ENCODE measurements around the gene ERMN. TPM values are rescaled to one million over a fixed set of nuclear protein-coding genes. Genes with fewer than 3 reads are reported as not detected.
"Not testable (repeated sequence)": the region's sequence is repeated elsewhere in the genome, so short reads cannot be mapped to it uniquely, and the experiment has no call there.

ERMN gene, protein sequence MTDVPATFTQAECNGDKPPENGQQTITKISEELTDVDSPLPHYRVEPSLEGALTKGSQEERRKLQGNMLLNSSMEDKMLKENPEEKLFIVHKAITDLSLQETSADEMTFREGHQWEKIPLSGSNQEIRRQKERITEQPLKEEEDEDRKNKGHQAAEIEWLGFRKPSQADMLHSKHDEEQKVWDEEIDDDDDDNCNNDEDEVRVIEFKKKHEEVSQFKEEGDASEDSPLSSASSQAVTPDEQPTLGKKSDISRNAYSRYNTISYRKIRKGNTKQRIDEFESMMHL
- not detected in 2 replicates for total RNA-seq (2014; rRNA removed; shearing (Covaris generic); ENCODE audit: low replicate concordance)

DNA sequence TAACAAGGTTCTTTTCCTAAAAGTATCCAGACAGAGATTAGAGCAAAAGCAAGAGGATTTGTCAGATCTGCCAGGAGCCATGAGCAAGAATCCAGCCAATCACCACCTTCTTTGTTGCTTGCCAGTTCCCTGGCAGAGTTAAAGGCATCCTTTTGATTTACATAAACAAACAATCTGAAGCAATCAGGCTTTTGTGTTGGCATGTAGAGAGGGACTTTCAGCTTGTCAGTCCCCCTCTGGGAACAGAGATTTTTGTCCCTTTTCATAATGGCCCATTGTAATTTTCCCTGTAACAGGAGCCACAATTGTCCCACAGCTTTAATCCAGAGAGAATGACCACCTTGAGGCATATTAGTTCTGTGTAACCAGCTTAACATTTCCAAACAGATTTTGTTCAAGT, at the start of gene ERMN:
Gene ERMN (minus strand): TSS at position 39 of the 400 bp plus-strand sequence. CDS start 182 bp downstream, outside the sequence.
- no peak for DNase-seq
- no peaks in the 10 kb centered on the region for H3K9me3 ChIP-seq

GRCh38 chr2:157375384-157375783, 49.8 kb upstream of the ERMN start:
- Histone ChIP-seq H3K9me3 (no peaks in the 10 kb centered on the region), H3K4me3 (no peak overlapping the region), H3K36me3 (no peaks in the 10 kb centered on the region), H3K27me3 (no peaks in the 10 kb centered on the region)
- no peak for DNase-seq

More for the DNA sequence above, at the start of gene ERMN:
- Histone ChIP-seq H3K4me3 (no peak within 1 kb of the TSS), H3K27me3 (no peaks in the 10 kb centered on the region), H3K36me3 (no peaks in the 10 kb centered on the region)

- H3K9me3 ChIP-seq, DNase-seq, H3K36me3 ChIP-seq, H3K4me3 ChIP-seq, H3K27me3 ChIP-seq: not testable (repeated sequence)
Measured at GRCh38 chr2:157368508-157368907, 42.9 kb upstream of the ERMN start.

GRCh38 chr2:157367704-157368103, 42.1 kb upstream of the ERMN start:
- no peak for DNase-seq
- Histone ChIP-seq H3K4me3 (no peak overlapping the region), H3K36me3 (no peaks in the 10 kb centered on the region), H3K9me3 (no peaks in the 10 kb centered on the region), H3K27me3 (no peaks in the 10 kb centered on the region)

GRCh38 chr2:157364257-157364974, 38.8 kb upstream of the ERMN start:
- 0 out of 2 replicates have a peak, but pooled peaks cover 2% of the 10 kb centered on the region for H3K9me3 ChIP-seq
- no peak for DNase-seq

DNA sequence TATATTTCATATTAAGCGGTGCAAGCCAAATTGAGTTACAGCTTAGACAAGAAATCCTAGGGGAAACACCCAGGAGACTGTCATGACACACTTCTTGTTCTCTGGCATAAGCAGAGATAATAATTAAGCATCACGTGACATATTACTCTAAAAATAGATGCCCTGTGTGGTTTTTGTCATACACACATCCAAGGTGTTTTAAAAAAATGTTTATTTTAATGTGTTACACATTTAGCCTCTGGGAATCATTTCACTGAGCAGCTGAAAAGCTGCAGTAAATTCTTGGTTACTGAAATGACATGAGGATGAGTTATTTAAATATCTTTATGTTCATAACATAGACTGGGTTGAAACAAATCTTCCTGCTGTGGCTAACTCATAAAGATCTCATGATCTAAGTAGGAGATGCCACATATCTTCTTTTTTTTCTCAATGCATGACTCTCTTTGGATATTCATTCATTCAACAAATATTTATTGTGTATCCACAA, 38.0 kb upstream of the ERMN start:
- 0 out of 2 replicates have a peak, but pooled peaks cover 2% of the 10 kb centered on the region for H3K9me3 ChIP-seq
- no peaks in the 10 kb centered on the region for H3K27me3 ChIP-seq
- no peak overlapping the region for H3K4me3 ChIP-seq
- DNase-seq: no peak
- no peaks in the 10 kb centered on the region for H3K36me3 ChIP-seq

More at GRCh38 chr2:157364257-157364974, 38.8 kb upstream of the ERMN start:
- Histone ChIP-seq H3K4me3 (no peak overlapping the region), H3K36me3 (no peaks in the 10 kb centered on the region), H3K27me3 (no peaks in the 10 kb centered on the region)

DNA sequence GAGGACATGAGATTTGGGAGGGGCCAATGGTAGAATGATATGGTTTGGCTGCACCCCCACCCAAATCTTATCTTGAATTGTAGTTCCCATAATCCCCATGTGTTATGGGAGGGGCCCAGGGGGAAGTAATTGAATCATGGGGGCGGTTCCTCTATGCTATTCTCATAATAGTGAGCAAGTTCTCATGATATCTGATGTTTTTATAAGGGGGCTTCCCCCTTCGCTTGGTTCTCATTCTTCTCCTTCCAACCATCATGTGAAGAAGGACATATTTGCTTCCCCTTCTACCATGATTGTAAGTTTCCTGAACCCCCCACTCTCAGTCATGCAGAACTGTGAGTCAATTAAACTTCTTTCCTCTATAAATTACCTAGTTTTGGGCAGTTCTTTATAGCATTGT, 37.0 kb upstream of the ERMN start:
- Histone ChIP-seq H3K36me3 (no peaks in the 10 kb centered on the region), H3K27me3 (no peaks in the 10 kb centered on the region), H3K4me3 (no peak overlapping the region), H3K9me3 (0 out of 2 replicates have a peak, but pooled peaks cover 2% of the 10 kb centered on the region)
- DNase-seq: no peak

DNA sequence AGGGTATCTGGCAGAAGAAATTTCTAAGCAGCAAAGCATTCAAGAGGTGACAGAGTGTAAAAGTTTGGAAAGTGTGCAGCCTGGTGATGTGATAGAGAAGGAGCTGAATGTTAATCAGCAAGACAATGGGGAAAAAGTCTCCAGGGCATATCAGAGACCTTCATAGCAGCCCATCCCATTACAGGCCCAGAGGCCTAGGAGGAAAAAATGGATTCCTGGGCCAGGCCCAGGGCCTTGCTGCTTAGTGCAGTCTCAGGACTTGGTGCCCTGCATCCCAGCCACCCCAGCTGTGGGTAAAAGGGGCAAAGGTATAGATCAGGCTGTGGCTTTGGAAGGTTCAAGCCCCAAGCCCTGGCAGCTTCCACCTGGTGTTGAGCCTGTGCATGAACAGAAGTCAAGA, 35.9 kb upstream of the ERMN start:
- no peak for DNase-seq
- 0 out of 2 replicates have a peak, but pooled peaks cover 2% of the 10 kb centered on the region for H3K9me3 ChIP-seq
- H3K27me3 ChIP-seq: no peaks in the 10 kb centered on the region
- H3K36me3 ChIP-seq: no peaks in the 10 kb centered on the region
- H3K4me3 ChIP-seq: no peak overlapping the region

DNA sequence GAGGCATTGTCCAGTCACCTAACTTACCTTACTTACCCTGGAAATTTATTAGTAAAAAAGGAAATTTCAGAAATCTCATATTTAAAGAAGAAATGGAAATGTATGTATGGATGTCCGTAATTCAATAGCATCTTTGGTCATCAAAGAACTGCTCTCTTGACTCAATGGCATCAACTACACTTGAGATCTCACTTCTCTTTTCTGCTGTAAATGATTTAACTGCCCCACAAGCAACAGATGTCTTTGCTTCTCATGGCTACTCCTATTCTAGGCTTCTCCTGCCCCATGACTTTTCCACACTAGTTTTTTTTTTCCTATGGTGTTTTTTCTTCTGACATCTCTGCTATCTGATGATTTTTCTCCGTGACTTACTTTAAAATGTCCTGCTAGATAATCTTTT, 34.0 kb upstream of the ERMN start:
- Histone ChIP-seq H3K36me3 (no peaks in the 10 kb centered on the region), H3K9me3 (0 out of 2 replicates have a peak, but pooled peaks cover 2% of the 10 kb centered on the region), H3K27me3 (no peaks in the 10 kb centered on the region), H3K4me3 (no peak overlapping the region)
- no peak for DNase-seq

- H3K4me3 ChIP-seq: no peak overlapping the region
- H3K9me3 ChIP-seq: no peaks in the 10 kb centered on the region
- H3K27me3 ChIP-seq: no peaks in the 10 kb centered on the region
- no peak for DNase-seq
- H3K36me3 ChIP-seq: no peaks in the 10 kb centered on the region
Measured at GRCh38 chr2:157355618-157356017, 30.0 kb upstream of the ERMN start.

- H3K4me3 ChIP-seq: no peak overlapping the region
- DNase-seq: no peak
- no peaks in the 10 kb centered on the region for H3K27me3 ChIP-seq
- H3K9me3 ChIP-seq: no peaks in the 10 kb centered on the region
- H3K36me3 ChIP-seq: no peaks in the 10 kb centered on the region
Measured at GRCh38 chr2:157349949-157350515, 24.4 kb upstream of the ERMN start.

- no peak for DNase-seq
- no peaks in the 10 kb centered on the region; the same call in 1 of the 2 replicates for H3K9me3 ChIP-seq
- H3K4me3 ChIP-seq: no peak overlapping the region
- no peaks in the 10 kb centered on the region for H3K27me3 ChIP-seq
- H3K36me3 ChIP-seq: no peaks in the 10 kb centered on the region
Measured at GRCh38 chr2:157348291-157348921, 22.8 kb upstream of the ERMN start.

- H3K27me3 ChIP-seq: no peaks in the 10 kb centered on the region
- DNase-seq: no peak
Measured at GRCh38 chr2:157345647-157346389, 20.2 kb upstream of the ERMN start.

DNA sequence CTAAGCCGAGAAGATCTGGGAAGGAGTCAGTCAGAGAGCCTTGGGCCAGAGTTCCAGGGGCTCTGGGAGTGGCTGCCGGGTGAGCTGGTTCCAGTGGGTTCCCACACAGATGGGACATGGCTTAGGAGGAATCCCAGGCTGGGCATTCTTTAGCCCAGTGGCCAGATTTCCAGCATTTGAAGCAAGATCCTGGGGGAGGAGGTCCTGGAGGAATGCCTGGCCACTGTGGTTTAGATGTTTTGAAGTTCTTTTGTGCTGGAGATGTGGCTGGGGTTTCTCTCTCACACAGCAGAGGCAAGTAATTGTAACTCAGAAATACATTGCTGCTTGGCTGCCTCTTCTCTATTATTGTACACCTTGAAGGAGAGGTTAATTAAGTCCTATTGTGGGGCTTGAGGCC, 15.8 kb upstream of the ERMN start:
- not testable (repeated sequence) for H3K27me3 ChIP-seq, H3K36me3 ChIP-seq, DNase-seq, H3K4me3 ChIP-seq, H3K9me3 ChIP-seq

More at GRCh38 chr2:157345647-157346389, 20.2 kb upstream of the ERMN start:
- no peaks in the 10 kb centered on the region for H3K36me3 ChIP-seq
- peaks cover 2% of the 10 kb centered on the region; the same call in 1 of the 2 replicates for H3K9me3 ChIP-seq
- no peak overlapping the region for H3K4me3 ChIP-seq

- Histone ChIP-seq H3K9me3 (peaks cover 2% of the 10 kb centered on the region), H3K27me3 (no peaks in the 10 kb centered on the region)
- no peak for DNase-seq
Measured at GRCh38 chr2:157339965-157340655, 14.5 kb upstream of the ERMN start.

GRCh38 chr2:157337978-157338377, 12.4 kb upstream of the ERMN start:
- H3K36me3 ChIP-seq: no peaks in the 10 kb centered on the region
- peaks cover 2% of the 10 kb centered on the region for H3K9me3 ChIP-seq
- no peaks in the 10 kb centered on the region for H3K27me3 ChIP-seq

More at GRCh38 chr2:157339965-157340655, 14.5 kb upstream of the ERMN start:
- Histone ChIP-seq H3K36me3 (no peaks in the 10 kb centered on the region), H3K4me3 (no peak overlapping the region)

More at GRCh38 chr2:157337978-157338377, 12.4 kb upstream of the ERMN start:
- H3K4me3 ChIP-seq: no peak overlapping the region
- no peak for DNase-seq

Measured in MG63 (cell line).